Stimulated activated CD8-positive, alpha-beta memory T cell treated with anti-CD3 and anti-CD28 coated beads, Interleukin-7, amount 100 ng/mL, for 24 hours (primary cell): ENCODE data around the gene B3GAT1.
"Not testable (repeated sequence)": the region's sequence is repeated elsewhere in the genome, so short reads cannot be mapped to it uniquely, and the experiment has no call there.

Experiments
- DNase-seq: peaks from one replicate; pipeline ENCODE4 v3.0.0-alpha.2; 2020; ENCODE audit warnings: low read depth

The B3GAT1 gene

GRCh38 chr11:134355136-134355535 is 56.9 kb downstream of the B3GAT1 start:
- DNase-seq, result no peak

DNA sequence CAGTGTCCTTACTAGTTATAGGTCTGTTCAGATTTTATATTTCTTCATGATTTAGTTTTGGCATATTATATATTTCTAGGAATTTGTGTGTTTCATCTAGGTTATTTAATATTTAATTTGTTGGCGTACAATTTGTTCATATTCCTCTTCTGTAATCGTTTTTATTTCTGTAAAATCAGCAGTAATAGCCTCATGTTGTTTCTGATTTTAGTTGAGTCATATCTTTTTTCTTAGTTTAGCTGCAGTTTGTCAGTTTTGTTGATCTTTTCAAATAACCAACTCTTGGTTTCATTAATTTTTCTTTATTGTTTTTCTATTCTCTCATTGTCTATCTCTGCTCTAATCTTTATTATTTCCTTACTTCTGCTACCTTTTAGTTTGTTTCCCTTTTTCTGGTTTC is 59.9 kb downstream of the B3GAT1 start:
- no peak for DNase-seq

- DNase-seq, result no peak
Measured at GRCh38 chr11:134350381-134350780, 61.7 kb downstream of the B3GAT1 start.

DNA sequence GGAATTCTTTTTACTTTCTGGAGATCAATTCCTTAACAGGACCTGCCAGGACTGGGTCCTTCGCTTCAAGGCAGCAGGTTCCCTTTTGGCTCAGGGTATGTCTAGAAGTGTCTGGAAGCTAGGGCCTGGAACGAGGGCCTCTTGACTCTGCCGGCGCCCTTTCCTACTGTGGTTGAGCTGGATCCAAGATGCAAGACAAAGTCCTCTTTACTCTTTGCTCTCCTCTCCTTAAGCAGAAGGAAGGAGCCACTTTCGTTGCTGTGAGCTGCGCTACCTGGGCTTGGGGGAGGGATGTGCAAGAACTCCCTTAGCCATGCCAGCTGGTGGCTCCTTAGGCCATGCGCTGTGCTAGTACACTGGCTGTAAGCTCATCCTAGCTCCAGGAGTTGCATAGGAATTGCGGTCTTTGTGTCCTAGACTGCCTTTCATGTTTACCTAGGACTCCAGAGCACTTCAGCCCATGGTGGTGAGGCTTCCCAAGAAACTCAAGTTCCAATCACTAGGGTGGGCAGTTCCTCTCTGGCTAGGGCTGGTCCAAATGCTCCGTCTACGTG is 62.2 kb downstream of the B3GAT1 start:
- no peak for DNase-seq

GRCh38 chr11:134349109-134349801 is 62.8 kb downstream of the B3GAT1 start:
- no peak for DNase-seq

DNA sequence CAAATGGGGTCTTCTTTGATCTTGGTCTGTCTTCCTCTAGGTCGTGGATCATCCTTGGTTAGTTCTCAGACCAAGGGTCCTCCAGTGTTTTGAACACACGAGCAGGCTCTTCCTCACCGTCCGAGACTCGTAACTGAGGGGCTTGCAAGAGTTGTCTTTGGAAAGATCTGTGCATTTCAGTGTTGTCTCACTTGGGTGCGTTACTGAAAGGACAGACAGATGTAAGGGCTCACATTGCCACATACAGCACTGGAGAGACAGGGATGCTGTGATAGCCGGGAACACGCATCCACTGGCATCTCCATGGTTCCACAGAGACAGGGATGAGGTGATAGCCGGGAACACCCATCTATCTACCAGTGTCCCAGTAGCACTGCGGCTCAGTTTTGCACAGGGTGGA is 64.6 kb downstream of the B3GAT1 start:
- no peak for DNase-seq

GRCh38 chr11:134346976-134347350 is 65.1 kb downstream of the B3GAT1 start:
- no peak for DNase-seq

- DNase-seq, result no peak
Measured at GRCh38 chr11:134346101-134346975, 65.7 kb downstream of the B3GAT1 start.

GRCh38 chr11:134345237-134345550 is 66.8 kb downstream of the B3GAT1 start:
- no peak for DNase-seq

GRCh38 chr11:134344497-134345236 is 67.4 kb downstream of the B3GAT1 start:
- DNase-seq, result not testable (repeated sequence)

GRCh38 chr11:134343646-134344045 is 68.4 kb downstream of the B3GAT1 start:
- no peak for DNase-seq

GRCh38 chr11:134342572-134343340 is 69.3 kb downstream of the B3GAT1 start:
- no peak for DNase-seq

GRCh38 chr11:134341805-134342571 is 70.1 kb downstream of the B3GAT1 start:
- no peak for DNase-seq

DNA sequence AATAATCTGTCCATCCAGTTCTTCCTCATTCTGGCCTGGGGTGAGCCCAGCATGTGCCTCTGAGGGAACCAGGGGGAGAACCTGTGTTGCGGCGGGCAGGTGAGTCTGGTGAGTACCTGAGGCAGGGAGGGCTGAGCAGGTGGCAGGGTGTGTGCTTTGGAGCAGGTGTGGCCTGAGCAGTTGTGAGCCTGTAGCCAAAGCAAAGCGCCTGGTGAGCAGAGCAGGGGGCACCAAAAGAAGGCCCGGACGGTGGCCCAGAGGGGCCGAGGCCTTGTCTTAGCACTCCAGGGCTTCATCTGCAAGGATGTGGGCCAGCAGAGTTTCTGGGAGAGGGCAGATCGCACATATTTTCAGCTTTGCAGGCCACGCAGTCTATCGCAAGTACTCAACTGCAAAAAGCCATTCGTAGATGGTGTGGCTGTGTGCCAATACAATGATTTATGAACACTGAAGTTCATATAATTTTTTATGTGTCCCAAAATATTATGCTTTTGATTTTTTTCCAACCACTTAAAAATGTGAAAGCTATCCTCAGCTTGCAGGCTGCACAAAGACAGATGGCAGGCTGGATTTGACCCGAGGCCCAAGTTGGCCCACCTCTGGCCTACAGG is 71.6 kb downstream of the B3GAT1 start:
- DNase-seq, result no peak

DNA sequence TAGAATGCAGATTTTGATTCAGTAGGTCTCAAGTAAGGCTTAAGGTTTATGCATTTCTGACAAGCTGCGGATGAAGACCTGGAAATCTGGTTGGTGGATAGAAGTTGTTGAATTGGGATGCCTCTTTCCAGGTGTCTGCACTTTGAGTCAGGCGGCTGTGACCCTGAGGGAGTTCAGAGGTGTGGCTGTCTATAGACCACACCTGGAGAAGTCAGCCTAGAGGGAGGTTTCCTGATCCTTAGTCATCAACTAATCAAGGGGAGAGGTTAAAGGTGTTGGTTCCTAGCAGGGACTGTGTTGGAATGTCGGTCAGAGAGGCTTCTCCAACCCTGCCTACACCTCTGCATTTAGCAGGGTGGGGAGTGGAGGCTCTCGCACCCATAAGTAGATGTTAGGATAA is 72.3 kb downstream of the B3GAT1 start:
- DNase-seq, result no peak

GRCh38 chr11:134338654-134339053 is 73.4 kb downstream of the B3GAT1 start:
- DNase-seq, result no peak

GRCh38 chr11:134338068-134338467 is 74.0 kb downstream of the B3GAT1 start:
- no peak for DNase-seq

DNA sequence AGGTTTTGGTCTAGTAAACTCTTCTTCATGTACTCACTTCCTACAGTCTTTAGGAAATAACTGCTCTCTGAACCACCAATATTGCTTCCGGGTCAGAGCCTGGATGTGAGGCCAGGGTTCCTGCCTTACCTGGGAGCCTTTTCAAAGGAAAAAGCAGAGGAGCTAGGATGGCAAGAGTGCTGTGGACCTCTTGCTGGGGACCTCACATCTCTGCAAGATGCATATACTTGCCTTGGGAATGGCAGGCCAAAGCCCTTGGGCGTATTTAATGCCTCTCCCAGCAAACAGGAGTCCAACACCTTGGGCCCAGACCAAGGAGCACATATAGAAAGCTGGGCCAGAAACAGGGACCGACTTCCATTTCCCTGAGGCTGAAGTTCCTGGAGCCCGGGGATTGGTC is 75.0 kb downstream of the B3GAT1 start:
- no peak for DNase-seq

DNA sequence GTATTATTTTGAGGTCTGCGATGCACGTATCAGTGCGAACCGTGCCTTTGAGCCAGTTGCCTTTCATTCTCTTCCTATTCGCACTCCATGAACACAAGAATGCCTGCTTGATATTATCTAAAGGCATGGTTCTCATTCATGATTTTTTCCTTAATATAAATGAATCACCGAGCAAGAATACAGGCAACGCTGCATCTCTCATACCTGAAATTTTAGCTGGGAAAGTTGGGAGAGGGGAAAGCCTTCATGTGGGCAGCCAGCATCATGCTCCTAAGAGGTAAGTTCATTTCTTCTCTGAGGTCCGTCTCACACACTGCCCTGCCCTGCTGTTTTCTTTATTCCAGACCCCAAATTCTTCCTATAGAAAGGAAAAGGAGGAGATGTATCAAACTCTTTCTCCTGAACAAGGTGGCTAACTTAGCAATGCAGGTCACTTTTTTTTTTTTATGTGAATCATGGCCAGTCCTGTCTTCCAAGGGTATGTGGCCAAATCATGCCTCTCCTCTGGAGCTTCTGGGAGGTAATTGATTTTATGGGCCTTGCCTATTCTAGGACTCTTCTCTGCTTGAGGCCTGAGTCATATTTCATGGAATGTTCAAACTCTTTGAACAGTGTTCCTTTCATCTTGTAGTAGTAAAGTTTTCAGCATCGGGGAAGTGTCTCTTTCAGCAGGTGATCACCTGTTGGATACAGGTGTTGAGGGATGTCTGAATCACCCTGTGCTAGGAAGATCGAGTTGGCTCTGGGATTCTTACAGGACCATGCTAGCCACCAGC is 77.1 kb downstream of the B3GAT1 start:
- DNase-seq, result no peak

GRCh38 chr11:134333946-134334345 is 78.1 kb downstream of the B3GAT1 start:
- DNase-seq, result no peak
